PC-3 (cell line): Measurements from ENCODE around the gene PPM1F.

Source experiments
- EZH2 ChIP-seq: fragments of 300-600 bp; sonication (generic); IDR thresholded peaks from one replicate; pipeline ENCODE4 v1.6.1; 2017; ENCODE audit warnings: antibody characterized with exemption, mild to moderate bottlenecking, low read length; ENCODE audit not compliant: unreplicated experiment
- EZH2phosphoT487 ChIP-seq: fragments of 300-600 bp; sonication (generic); IDR thresholded peaks from 2 replicates; pipeline ENCODE4 v1.6.1; 2018; ENCODE audit warnings: mild to moderate bottlenecking, antibody characterized with exemption, low read length, borderline replicate concordance
- TF ChIP-seq, protein P1 (sequence below): fragments of 300-600 bp; sonication (generic); conservative IDR thresholded peaks from 2 replicates; pipeline ENCODE4 v1.5.1; 2017; ENCODE audit warnings: antibody characterized with exemption, low read depth, mild to moderate bottlenecking, low read length

DNA sequence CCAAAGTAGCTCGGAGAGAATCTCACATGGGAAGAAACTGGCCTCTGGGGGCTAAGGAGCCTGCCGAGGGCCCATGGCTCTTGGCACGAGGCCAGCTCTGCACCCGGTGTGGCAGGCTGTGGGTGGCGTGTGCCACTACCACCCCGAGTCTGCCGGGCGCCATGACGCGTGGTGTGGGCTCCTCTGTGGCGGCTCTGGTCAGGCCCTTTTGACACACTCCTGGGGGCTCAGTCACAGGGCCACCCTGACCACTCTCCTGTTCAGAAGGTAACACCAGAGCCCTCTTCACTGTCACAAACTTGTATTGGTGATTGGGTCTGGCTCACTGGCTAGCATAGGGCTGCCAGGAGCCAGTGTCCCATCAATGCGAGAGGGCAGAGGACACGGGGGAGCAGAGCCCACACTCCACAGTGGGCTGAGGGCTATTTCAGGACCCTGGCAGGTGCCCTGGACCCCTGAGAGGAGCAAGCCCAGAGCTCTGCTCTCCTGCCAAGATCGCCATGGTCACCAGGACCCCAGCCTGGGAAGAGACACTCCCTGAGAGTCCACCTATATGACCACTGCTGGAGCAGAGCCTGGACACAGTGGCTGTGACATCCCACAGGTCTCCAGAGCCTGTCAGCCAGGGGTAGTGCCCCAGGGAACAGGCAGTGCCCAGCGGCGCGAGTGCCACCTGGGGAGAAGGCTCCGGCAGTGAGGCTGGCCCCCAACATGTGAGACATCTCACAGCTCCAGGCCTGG, 8.6 kb upstream of the PPM1F start:
- TF ChIP-seq, protein P1, sequence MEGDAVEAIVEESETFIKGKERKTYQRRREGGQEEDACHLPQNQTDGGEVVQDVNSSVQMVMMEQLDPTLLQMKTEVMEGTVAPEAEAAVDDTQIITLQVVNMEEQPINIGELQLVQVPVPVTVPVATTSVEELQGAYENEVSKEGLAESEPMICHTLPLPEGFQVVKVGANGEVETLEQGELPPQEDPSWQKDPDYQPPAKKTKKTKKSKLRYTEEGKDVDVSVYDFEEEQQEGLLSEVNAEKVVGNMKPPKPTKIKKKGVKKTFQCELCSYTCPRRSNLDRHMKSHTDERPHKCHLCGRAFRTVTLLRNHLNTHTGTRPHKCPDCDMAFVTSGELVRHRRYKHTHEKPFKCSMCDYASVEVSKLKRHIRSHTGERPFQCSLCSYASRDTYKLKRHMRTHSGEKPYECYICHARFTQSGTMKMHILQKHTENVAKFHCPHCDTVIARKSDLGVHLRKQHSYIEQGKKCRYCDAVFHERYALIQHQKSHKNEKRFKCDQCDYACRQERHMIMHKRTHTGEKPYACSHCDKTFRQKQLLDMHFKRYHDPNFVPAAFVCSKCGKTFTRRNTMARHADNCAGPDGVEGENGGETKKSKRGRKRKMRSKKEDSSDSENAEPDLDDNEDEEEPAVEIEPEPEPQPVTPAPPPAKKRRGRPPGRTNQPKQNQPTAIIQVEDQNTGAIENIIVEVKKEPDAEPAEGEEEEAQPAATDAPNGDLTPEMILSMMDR: no peak
- TF ChIP-seq EZH2phosphoT487 (no peak), EZH2 (no peak)
